ENCODE data around the gene PYGM. TPM values are rescaled to one million over a fixed set of nuclear protein-coding genes. Genes with fewer than 3 reads are reported as not detected.

Gene PYGM
- total RNA-seq, 3 donors from 2014 or later, result 2.0 to 21.1 (median 2.8) TPM

GRCh38 chr11:64774144-64774543, 14.4 kb upstream of the PYGM start:
- intact Hi-C loops (cut with DNase I, micrococcal nuclease), result no loop called here
- peaks cover 15% of the 10 kb centered on the region for H3K4me1 ChIP-seq (ENCODE audit: low read depth)

GRCh38 chr11:64772303-64773018, 12.7 kb upstream of the PYGM start:
- H3K9me3 ChIP-seq, result no peaks in the 10 kb centered on the region
- DNase-seq (no peak), ATAC-seq (no peak)
- intact Hi-C loops (cut with DNase I, micrococcal nuclease), result no loop called here
- no peak for TF ChIP-seq CTCF (IDR thresholded peaks at IDR 0.05)
- no peak overlapping the region for H3K4me3 ChIP-seq
- H3K36me3 ChIP-seq (ENCODE audit: low read depth), result peaks cover 50% of the 10 kb centered on the region
- H3K4me1 ChIP-seq (ENCODE audit: low read depth), result peaks cover 15% of the 10 kb centered on the region

More at GRCh38 chr11:64774144-64774543, 14.4 kb upstream of the PYGM start:
- H3K9me3 ChIP-seq, result no peaks in the 10 kb centered on the region
- no peak overlapping the region for H3K4me3 ChIP-seq
- TF ChIP-seq CTCF (IDR thresholded peaks at IDR 0.05), result no peak
- ATAC-seq (no peak), DNase-seq (no peak)
- peaks cover 33% of the 10 kb centered on the region for H3K36me3 ChIP-seq (ENCODE audit: low read depth)

- Histone ChIP-seq H3K4me1 (ENCODE audit: low read depth) (peaks cover 9% of the 10 kb centered on the region), H3K4me3 (no peak overlapping the region), H3K36me3 (ENCODE audit: low read depth) (peaks cover 56% of the 10 kb centered on the region), H3K9me3 (no peaks in the 10 kb centered on the region)
- no peak for DNase-seq
- ATAC-seq, result peak; percentile 12
- no peak for TF ChIP-seq CTCF (IDR thresholded peaks at IDR 0.05)
- intact Hi-C loops (cut with DNase I, micrococcal nuclease), result no loop called here
Observed at GRCh38 chr11:64771861-64772260, 12.1 kb upstream of the PYGM start.

GRCh38 chr11:64770120-64770519, 10.3 kb upstream of the PYGM start:
- no peaks in the 10 kb centered on the region for H3K9me3 ChIP-seq
- DNase-seq (peak in 2 of 3 donors; percentile 14 to 33), ATAC-seq (no peak)
- TF ChIP-seq CTCF (IDR thresholded peaks at IDR 0.05), result no peak
- intact Hi-C loops (cut with DNase I, micrococcal nuclease), result no loop called here
- peaks cover 66% of the 10 kb centered on the region for H3K36me3 ChIP-seq (ENCODE audit: low read depth)
- peaks cover 1% of the 10 kb centered on the region for H3K4me1 ChIP-seq (ENCODE audit: low read depth)
- no peak overlapping the region for H3K4me3 ChIP-seq

- Histone ChIP-seq H3K9me3 (no peaks in the 10 kb centered on the region), H3K4me1 (ENCODE audit: low read depth) (peaks cover 6% of the 10 kb centered on the region)
Observed at GRCh38 chr11:64769283-64769682, 9.5 kb upstream of the PYGM start.

More at GRCh38 chr11:64769283-64769682, 9.5 kb upstream of the PYGM start:
- no peak for TF ChIP-seq CTCF (IDR thresholded peaks at IDR 0.05)
- Histone ChIP-seq H3K4me3 (no peak overlapping the region), H3K36me3 (ENCODE audit: low read depth) (peaks cover 63% of the 10 kb centered on the region)
- ATAC-seq (no peak), DNase-seq (no peak)
- intact Hi-C loops (cut with DNase I, micrococcal nuclease), result no loop called here

Data from mucosa of descending colon (tissue), 3 donors.